H1 (cell line): ENCODE data around the gene EXOC1. TPM values are rescaled to one million over a fixed set of nuclear protein-coding genes. Genes with fewer than 3 reads are reported as not detected.
"Not testable (repeated sequence)": the region's sequence is repeated elsewhere in the genome, so short reads cannot be mapped to it uniquely, and the experiment has no call there.

Experiments used
- CTCF ChIA-PET: fragments of 300-600 bp; sonication (Branson Sonifier 250); formaldehyde crosslinking; loops from one replicate; lab custom pipeline; 2021; ENCODE audit not compliant: partially characterized antibody; lab: Charles Lee
- POLR2A ChIA-PET: fragments of 300-600 bp; sonication (Branson Sonifier 250); formaldehyde crosslinking; loops from one replicate; lab custom pipeline; 2021; ENCODE audit warnings: inconsistent platforms; ENCODE audit not compliant: partially characterized antibody; lab: Charles Lee
- DNase-seq, 2 experiments: peaks; one replicate each; pipeline versions ENCODE4 v3.0.0 to v3.0.0-alpha.2; 2010 to 2022; ENCODE audit warnings: low spot score in 2 of 2, low read depth in 1 of 2, mixed read lengths in 1 of 2
- FAIRE-seq: peaks from 2 replicates; lab custom pipeline; 2011; peaks lifted over from hg19 to GRCh38; lab: Jason Lieb, UNC
- H2AFZ ChIP-seq: 2 replicates; pipeline ENCODE4 v1.8.1; 2012; ENCODE audit warnings: low read length, inconsistent platforms
- H2AK5ac ChIP-seq: 2 replicates; pipeline ENCODE4 v1.6.1; 2013; ENCODE audit warnings: low read depth, low read length
- H2BK120ac ChIP-seq: replicated peaks from 2 replicates; pipeline ENCODE3; 2013; ENCODE audit warnings: low read depth, low read length, inconsistent platforms
- H2BK12ac ChIP-seq: 2 replicates; pipeline ENCODE4 v1.6.1; 2013; ENCODE audit warnings: low read depth, low read length
- H2BK15ac ChIP-seq: 2 replicates; pipeline ENCODE4 v1.6.1; 2013; ENCODE audit warnings: low read length
- H2BK20ac ChIP-seq: 2 replicates; pipeline ENCODE4 v1.6.1; 2013; ENCODE audit warnings: low read length
- H2BK5ac ChIP-seq: 2 replicates; pipeline ENCODE4 v1.6.1; 2013; ENCODE audit warnings: low read depth, low read length
- H3K14ac ChIP-seq: 2 replicates; pipeline ENCODE4 v1.6.1; 2013; ENCODE audit warnings: inconsistent platforms; ENCODE audit not compliant: insufficient read length
- H3K18ac ChIP-seq: 2 replicates; pipeline ENCODE4 v1.6.1; 2013; ENCODE audit warnings: low read length; ENCODE audit errors: extremely low read depth
- H3K23ac ChIP-seq: 2 replicates; pipeline ENCODE4 v1.6.1; 2013; ENCODE audit warnings: inconsistent platforms; ENCODE audit not compliant: insufficient read length
- H3K23me2 ChIP-seq: 2 replicates; pipeline ENCODE4 v1.6.1; 2013; ENCODE audit warnings: low read depth, low read length
- H3K27ac ChIP-seq: 2 replicates; pipeline ENCODE4 v1.6.1; 2011; ENCODE audit warnings: low read depth, low read length, inconsistent platforms
- H3K27me3 ChIP-seq, 4 experiments: replicated peaks in 1 of 4; 1 replicate in 1 of 4; 2 replicates in 3 of 4; pipeline versions ENCODE4 v1.6.1 to v1.8.1; 2011 to 2013; ENCODE audit warnings: low read length in 3 of 4, mild to moderate bottlenecking in 3 of 4, inconsistent platforms in 2 of 4, mixed read lengths in 2 of 4, moderate library complexity in 1 of 4; ENCODE audit not compliant: control insufficient read depth in 3 of 4, insufficient read depth in 3 of 4; ENCODE audit errors: extremely low read depth in 1 of 4
- H3K36me3 ChIP-seq, 4 experiments: 2 replicates each; pipeline versions ENCODE4 v1.6.1 to v1.8.1; 2011 to 2013; ENCODE audit warnings: mild to moderate bottlenecking in 4 of 4, low read length in 3 of 4, moderate library complexity in 2 of 4, control low read depth in 1 of 4, inconsistent platforms in 1 of 4; ENCODE audit not compliant: insufficient read depth in 4 of 4, control insufficient read depth in 2 of 4
- H3K4ac ChIP-seq: replicated peaks from 2 replicates; pipeline ENCODE3; 2013; ENCODE audit warnings: low read length, low read depth, mixed read lengths, inconsistent platforms; ENCODE audit not compliant: insufficient read length
- H3K4me1 ChIP-seq, 4 experiments: replicated peaks in 1 of 4; 1 replicate in 1 of 4; 2 replicates in 3 of 4; pipeline versions ENCODE4 v1.6.1 to v1.8.1; 2011 to 2013; ENCODE audit warnings: low read length in 3 of 4, inconsistent platforms in 2 of 4, mixed read lengths in 1 of 4; ENCODE audit not compliant: insufficient read depth in 4 of 4, control insufficient read depth in 3 of 4
- H3K4me2 ChIP-seq, 2 experiments: 2 replicates each; pipeline versions ENCODE4 v1.6.1 to v1.8.1; 2011 to 2013; ENCODE audit warnings: low read depth in 2 of 2, low read length in 2 of 2, control low read depth in 1 of 2, inconsistent platforms in 1 of 2, mild to moderate bottlenecking in 1 of 2; ENCODE audit not compliant: insufficient read depth in 1 of 2
- H3K4me3 ChIP-seq, 4 experiments: fragments of 200-600, 300-600 bp in 1 of 4; sonication (generic), shearing (Covaris generic), sonication (Bioruptor Twin) in 1 of 4; 2 replicates each; pipeline versions ENCODE4 v1.5.1 to v1.8.1; 2011 to 2016; ENCODE audit warnings: low read length in 4 of 4, low read depth in 3 of 4, control low read depth in 2 of 4, inconsistent platforms in 2 of 4, mild to moderate bottlenecking in 2 of 4, mixed read lengths in 1 of 4, moderate library complexity in 1 of 4; ENCODE audit not compliant: insufficient read depth in 2 of 4; ENCODE audit errors: extremely low read depth in 1 of 4
- H3K56ac ChIP-seq: replicated peaks from 2 replicates; pipeline ENCODE3; 2013; ENCODE audit warnings: low read depth, mild to moderate bottlenecking, mixed read lengths, low read length, inconsistent platforms; ENCODE audit not compliant: insufficient read length
- H3K79me1 ChIP-seq: 2 replicates; pipeline ENCODE4 v1.6.1; 2013; ENCODE audit warnings: low read depth, low read length, control low read depth
- H3K79me2 ChIP-seq, 2 experiments: 2 replicates each; pipeline versions ENCODE4 v1.6.1 to v1.8.1; 2012 to 2013; ENCODE audit warnings: low read length in 2 of 2, mild to moderate bottlenecking in 2 of 2, inconsistent platforms in 1 of 2; ENCODE audit not compliant: insufficient read depth in 2 of 2, control insufficient read depth in 1 of 2
- H3K9ac ChIP-seq, 4 experiments: replicated peaks in 1 of 4; 1 replicate in 1 of 4; 2 replicates in 3 of 4; pipeline versions ENCODE4 v1.6.1 to v1.8.1; 2011 to 2013; ENCODE audit warnings: low read depth in 3 of 4, low read length in 3 of 4, control low read depth in 2 of 4, mild to moderate bottlenecking in 2 of 4, moderate library complexity in 2 of 4, inconsistent platforms in 1 of 4; ENCODE audit errors: extremely low read depth in 1 of 4
- H3K9me3 ChIP-seq, 2 experiments: 2 replicates each; pipeline versions ENCODE4 v1.6.1 to v1.8.1; 2012 to 2013; ENCODE audit warnings: mild to moderate bottlenecking in 2 of 2, moderate library complexity in 2 of 2, control low read depth in 1 of 2, inconsistent platforms in 1 of 2, low read depth in 1 of 2, low read length in 1 of 2, mixed read lengths in 1 of 2; ENCODE audit not compliant: insufficient read depth in 2 of 2
- H4K20me1 ChIP-seq, 2 experiments: replicated peaks in 1 of 2; 2 replicates each; pipeline versions ENCODE3 to v1.8.1; 2011 to 2013; ENCODE audit warnings: inconsistent platforms in 2 of 2, low read length in 2 of 2, mild to moderate bottlenecking in 1 of 2; ENCODE audit not compliant: insufficient read depth in 2 of 2, control insufficient read depth in 1 of 2
- H4K5ac ChIP-seq: 2 replicates; pipeline ENCODE4 v1.6.1; 2013; ENCODE audit warnings: low read length, low read depth, mixed read lengths, inconsistent platforms; ENCODE audit not compliant: insufficient read length
- H4K8ac ChIP-seq: 2 replicates; pipeline ENCODE4 v1.8.0; 2013; ENCODE audit warnings: mild to moderate bottlenecking, moderate library complexity, low read length, inconsistent platforms; ENCODE audit not compliant: insufficient read depth; ENCODE audit errors: extremely low read depth
- H4K91ac ChIP-seq: replicated peaks from 2 replicates; pipeline ENCODE3; 2013; ENCODE audit warnings: low read length, mixed read lengths, inconsistent platforms; ENCODE audit not compliant: insufficient read length
- WGBS, 2 experiments: shearing (Covaris generic) in 1 of 2; methylation state at CpG; one replicate each; pipeline versions ENCODE4 v1.1.6 to v1.1.7; 2013 to 2015; ENCODE audit warnings: low lambda C conversion rate in 2 of 2, mixed read lengths in 2 of 2, inconsistent platforms in 1 of 2, low coverage in 1 of 2, missing lambda C conversion rate in 1 of 2; ENCODE audit not compliant: insufficient replicate concordance in 2 of 2, insufficient coverage in 1 of 2, insufficient read length in 1 of 2; ENCODE audit errors: extremely low coverage in 1 of 2, missing lambda C conversion rate in 1 of 2; 5-methylcytosine and 5-hydroxymethylcytosine counted together
- polyA plus RNA-seq, 7 experiments: library from polyadenylated mRNA; depleted of rRNA in 3 of 7; stranded (reverse) in 5 of 7; unstranded in 2 of 7; fragments of >200 nt in 5 of 7; fragments of 200-250 nt in 2 of 7; gene quantifications; 1 replicate in 5 of 7; 2 replicates in 1 of 7; 4 replicates in 1 of 7; pipeline versions ENCODE4 v1.2.1 to v1.2.3, GENCODE V29; 2011 to 2013; ENCODE audit warnings: missing spikeins in 2 of 7, mixed read lengths in 2 of 7
- total RNA-seq: library from RNA; stranded (reverse); fragmentation: NEBNext Ultra II Directional; extraction: Animal tissue kit (Norgen Biotek cat#: 25700); gene quantifications from 2 replicates; pipeline ENCODE4 v1.2.1, GENCODE V29; 2021

The EXOC1 gene
- total and polyA plus RNA-seq, 2 of the 8 experiments (the other 6 are each of a cell fraction or from before 2014, with no cell fraction given): 5.9 to 19.6 TPM

GRCh38 chr4:55841373-55842239 is 11.8 kb upstream of the EXOC1 start:
- H2BK20ac ChIP-seq, H3K23me2 ChIP-seq, H2BK120ac ChIP-seq, H3K23ac ChIP-seq, H4K91ac ChIP-seq, H2BK5ac ChIP-seq, H3K36me3 ChIP-seq, H3K79me1 ChIP-seq, H2AK5ac ChIP-seq, H4K20me1 ChIP-seq, H3K56ac ChIP-seq, H3K4me1 ChIP-seq, H3K18ac ChIP-seq, H3K9me3 ChIP-seq, H3K27me3 ChIP-seq, H3K4ac ChIP-seq, FAIRE-seq, H3K79me2 ChIP-seq, H3K9ac ChIP-seq, H3K14ac ChIP-seq, H2BK15ac ChIP-seq: not testable (repeated sequence)
- H4K5ac ChIP-seq: peak overlapping the region; percentile 10
- peak overlapping the region; percentile 92 for H2AFZ ChIP-seq
- H3K4me3 ChIP-seq: peak overlapping the region in 2 of 4 experiments; percentile 18 to 38; a peak in 2 of 8 replicates
- ChIA-PET CTCF (interaction anchor here (1.0 to 2.4 kb wide), 2 partner anchors 8 to 26 kb away, joined by 3 to 7 read pairs; no protein-coding TSS in a partner anchor), POLR2A (interaction anchor here (0.7 to 1.7 kb wide), 6 partner anchors 8 to 206 kb away, joined by 3 to 8 read pairs (median 5); partner anchors contain the start of gene EXOC1L)
- peak in 1 of 2 experiments; percentile 67 for DNase-seq
- peak overlapping the region; percentile 93 for H4K8ac ChIP-seq
- H3K27ac ChIP-seq: peak overlapping the region; percentile 67; the same call in 1 of the 2 replicates
- peak overlapping the region; percentile 40; the same call in 1 of the 2 replicates for H2BK12ac ChIP-seq
- peak overlapping the region; percentile 15 to 51; a peak in 3 of 4 replicates for H3K4me2 ChIP-seq
- WGBS, 2 experiments: 57% methylated on average over 20 of the region's 22 CpGs; no CpG with 5 or more reads in 1 of the 2 experiments
